GM03348 (cell line): ENCODE data around the gene RAB8A.

ENCODE experiments used
- DNase-seq: peaks from one replicate; pipeline ENCODE4 v3.0.0; 2012; ENCODE audit warnings: low spot score

RAB8A gene

GRCh38 chr19:16180611-16181010 lies 68.9 kb downstream of the RAB8A start:
- DNase-seq: peak; percentile 92
